ENCODE results near the gene MYO7B. TPM values are rescaled to one million over a fixed set of nuclear protein-coding genes. Genes with fewer than 3 reads are reported as not detected.

MYO7B gene
- total and polyA plus RNA-seq, 2 donors (not counting 1 experiment from before 2014, with no cell fraction given), result 5.0 to 68.2 TPM

DNA sequence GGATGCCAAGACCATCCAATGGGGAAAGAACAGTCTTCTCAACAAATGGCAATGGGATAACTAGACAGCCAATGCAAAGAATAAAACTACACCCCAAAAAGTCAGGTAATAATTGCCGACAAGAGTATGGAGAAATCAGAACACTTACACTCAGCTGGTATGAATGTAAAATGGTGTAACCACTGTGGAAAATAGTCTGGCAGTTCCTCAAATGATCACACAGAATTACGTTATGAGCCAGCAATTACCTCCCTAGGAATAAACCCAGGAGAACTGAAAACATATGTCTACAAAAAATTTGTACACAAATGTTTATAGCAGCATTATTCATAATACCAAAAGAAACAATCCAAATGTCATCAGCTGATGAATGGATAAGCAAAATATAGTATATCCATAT is 18.0 kb upstream of the MYO7B start:
- H3K36me3 ChIP-seq (replicated peaks in 1 of 2; ENCODE audit: control extremely low read depth in 1 of 2, control insufficient read depth in 1 of 2, extremely low read depth in 1 of 2, insufficient read depth in 2 of 2, low read length in 1 of 2), result peaks cover 9 to 71% of the 10 kb centered on the region in 2 experiments
- intact Hi-C loops (cut with micrococcal nuclease), result no loop called here
- no peak overlapping the region for H3K9ac ChIP-seq (ENCODE audit: low read length)
- DNase-seq (no peak), ATAC-seq (ENCODE audit: low read depth) (no peak)
- no peak overlapping the region for H3K4me3 ChIP-seq (ENCODE audit: control extremely low read depth in 1 of 5, extremely low read depth in 1 of 5, insufficient read depth in 1 of 5, low read depth in 2 of 5, low read length in 4 of 5)
- peaks cover 10 to 13% of the 10 kb centered on the region in 2 donors for H3K4me1 ChIP-seq (ENCODE audit: control insufficient read depth in 2 of 2, insufficient read depth in 2 of 2, low read length in 2 of 2)
- no peak overlapping the region for H3K27ac ChIP-seq (ENCODE audit: low read length in 2 of 2)
- peaks cover 49% of the 10 kb centered on the region for H4K20me1 ChIP-seq (ENCODE audit: control insufficient read depth, insufficient read depth, low read length, poor library complexity, severe bottlenecking)
- H3K4me1 Mint-ChIP-seq, result peaks cover 40% of the 10 kb centered on the region
- no peaks in the 10 kb centered on the region for H3K9me3 Mint-ChIP-seq (ENCODE audit: insufficient read depth)
- TF ChIP-seq, protein P1, sequence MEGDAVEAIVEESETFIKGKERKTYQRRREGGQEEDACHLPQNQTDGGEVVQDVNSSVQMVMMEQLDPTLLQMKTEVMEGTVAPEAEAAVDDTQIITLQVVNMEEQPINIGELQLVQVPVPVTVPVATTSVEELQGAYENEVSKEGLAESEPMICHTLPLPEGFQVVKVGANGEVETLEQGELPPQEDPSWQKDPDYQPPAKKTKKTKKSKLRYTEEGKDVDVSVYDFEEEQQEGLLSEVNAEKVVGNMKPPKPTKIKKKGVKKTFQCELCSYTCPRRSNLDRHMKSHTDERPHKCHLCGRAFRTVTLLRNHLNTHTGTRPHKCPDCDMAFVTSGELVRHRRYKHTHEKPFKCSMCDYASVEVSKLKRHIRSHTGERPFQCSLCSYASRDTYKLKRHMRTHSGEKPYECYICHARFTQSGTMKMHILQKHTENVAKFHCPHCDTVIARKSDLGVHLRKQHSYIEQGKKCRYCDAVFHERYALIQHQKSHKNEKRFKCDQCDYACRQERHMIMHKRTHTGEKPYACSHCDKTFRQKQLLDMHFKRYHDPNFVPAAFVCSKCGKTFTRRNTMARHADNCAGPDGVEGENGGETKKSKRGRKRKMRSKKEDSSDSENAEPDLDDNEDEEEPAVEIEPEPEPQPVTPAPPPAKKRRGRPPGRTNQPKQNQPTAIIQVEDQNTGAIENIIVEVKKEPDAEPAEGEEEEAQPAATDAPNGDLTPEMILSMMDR (IDR thresholded peaks at IDR 0.05), result no peak
- TF ChIP-seq EZH2 (IDR thresholded peaks at IDR 0.05; ENCODE audit: borderline replicate concordance, insufficient read depth, low read depth, low read length, poor library complexity, severe bottlenecking), result no peak
- H3K9me3 ChIP-seq (ENCODE audit: control extremely low read depth in 1 of 3, control insufficient read depth in 2 of 3, insufficient read depth in 1 of 3, low read length in 2 of 3), result no peaks in the 10 kb centered on the region
- H3K4me3 Mint-ChIP-seq, result no peak overlapping the region
- H3K79me2 ChIP-seq (ENCODE audit: control insufficient read depth, insufficient read depth, low read length), result peaks cover 99% of the 10 kb centered on the region
- no peak overlapping the region for H3K4me2 ChIP-seq (replicated peaks; ENCODE audit: low read depth, low read length, poor library complexity, severe bottlenecking)
- POLR2A ChIA-PET, result no interaction called here
- WGBS (ENCODE audit: insufficient coverage), result no CpG with 5 or more reads among the region's 2 CpGs
- CTCF ChIA-PET, result no interaction called here
- no peak overlapping the region for H3K27ac Mint-ChIP-seq
- no peak overlapping the region for H2AFZ ChIP-seq (ENCODE audit: insufficient read depth, low read depth, low read length, poor library complexity, severe bottlenecking)
- H3K27me3 ChIP-seq (replicated peaks in 1 of 4; ENCODE audit: control extremely low read depth in 1 of 4, control insufficient read depth in 3 of 4, insufficient read depth in 4 of 4, low read length in 3 of 4), result no peaks in the 10 kb centered on the region
- H3K27me3 Mint-ChIP-seq, result no peaks in the 10 kb centered on the region

DNA sequence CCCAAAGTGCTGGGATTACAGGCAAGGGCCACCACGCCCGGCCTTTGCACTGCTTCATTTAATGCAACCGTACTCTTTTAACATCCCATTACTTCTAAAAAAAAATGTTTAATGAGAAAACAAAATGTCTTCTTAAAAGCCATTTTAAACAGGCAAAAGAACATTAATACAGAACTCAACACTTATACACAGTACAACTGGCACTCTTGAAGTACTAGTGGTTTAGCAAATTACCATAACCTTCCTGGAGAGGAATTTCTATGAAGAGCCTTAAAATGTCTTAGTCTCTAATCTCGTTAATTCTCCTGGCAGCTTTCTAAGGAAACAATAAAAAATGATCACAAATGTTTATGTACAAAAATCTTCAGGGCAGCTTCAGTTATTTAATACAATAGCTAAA is 15.1 kb upstream of the MYO7B start:
- intact Hi-C loops (cut with micrococcal nuclease), result no loop called here
- ATAC-seq (ENCODE audit: low read depth) (no peak), DNase-seq (no peak)
- Histone ChIP-seq H3K9ac (ENCODE audit: low read length) (no peak overlapping the region), H3K27me3 (replicated peaks in 1 of 4; ENCODE audit: control extremely low read depth in 1 of 4, control insufficient read depth in 3 of 4, insufficient read depth in 4 of 4, low read length in 3 of 4) (no peaks in the 10 kb centered on the region), H3K4me3 (ENCODE audit: control extremely low read depth in 1 of 5, extremely low read depth in 1 of 5, insufficient read depth in 1 of 5, low read depth in 2 of 5, low read length in 4 of 5) (no peak overlapping the region), H3K4me1 (ENCODE audit: control insufficient read depth in 2 of 2, insufficient read depth in 2 of 2, low read length in 2 of 2) (peaks cover 17 to 18% of the 10 kb centered on the region in 2 donors), H4K20me1 (ENCODE audit: control insufficient read depth, insufficient read depth, low read length, poor library complexity, severe bottlenecking) (peaks cover 23% of the 10 kb centered on the region), H3K9me3 (ENCODE audit: control extremely low read depth in 1 of 3, control insufficient read depth in 2 of 3, insufficient read depth in 1 of 3, low read length in 2 of 3) (no peaks in the 10 kb centered on the region), H3K4me2 (replicated peaks; ENCODE audit: low read depth, low read length, poor library complexity, severe bottlenecking) (no peak overlapping the region), H3K36me3 (replicated peaks in 1 of 2; ENCODE audit: control extremely low read depth in 1 of 2, control insufficient read depth in 1 of 2, extremely low read depth in 1 of 2, insufficient read depth in 2 of 2, low read length in 1 of 2) (peaks cover 10 to 58% of the 10 kb centered on the region in 2 experiments), H2AFZ (ENCODE audit: insufficient read depth, low read depth, low read length, poor library complexity, severe bottlenecking) (no peak overlapping the region), H3K27ac (ENCODE audit: low read length in 2 of 2) (no peak overlapping the region), H3K79me2 (ENCODE audit: control insufficient read depth, insufficient read depth, low read length) (peaks cover 99% of the 10 kb centered on the region)
- ChIA-PET POLR2A (no interaction called here), CTCF (no interaction called here)
- TF ChIP-seq, protein P1 (IDR thresholded peaks at IDR 0.05), result no peak
- no peak for TF ChIP-seq EZH2 (IDR thresholded peaks at IDR 0.05; ENCODE audit: borderline replicate concordance, insufficient read depth, low read depth, low read length, poor library complexity, severe bottlenecking)
- WGBS (ENCODE audit: insufficient coverage), result no CpG with 5 or more reads among the region's 4 CpGs
- no peaks in the 10 kb centered on the region for H3K27me3 Mint-ChIP-seq
- peaks cover 43% of the 10 kb centered on the region for H3K4me1 Mint-ChIP-seq
- no peak overlapping the region for H3K4me3 Mint-ChIP-seq
- H3K9me3 Mint-ChIP-seq (ENCODE audit: insufficient read depth), result no peaks in the 10 kb centered on the region
- no peak overlapping the region for H3K27ac Mint-ChIP-seq

Data from B cell (primary cell).